Gastroesophageal sphincter (tissue), 4 donors: ENCODE data around the gene ROCK2. TPM values are rescaled to one million over a fixed set of nuclear protein-coding genes. Genes with fewer than 3 reads are reported as not detected.

ENCODE experiments used
- ATAC-seq: fragments of 150-250 bp; one replicate; pipeline ENCODE4 v1.9.1; 2016; ENCODE audit warnings: mild to moderate bottlenecking, moderate library complexity
- H3K27ac ChIP-seq, 4 donors: fragments of 200-600 bp; sonication (generic) in 3 of 4; 1 replicate in 3 of 4; 2 replicates in 1 of 4; pipeline ENCODE4 v1.5.1; 2016 to 2019
- H3K27me3 ChIP-seq: fragments of 200-600 bp; sonication (generic); one replicate; pipeline ENCODE4 v1.5.1; 2019
- H3K36me3 ChIP-seq, 2 donors: fragments of 200-600 bp; sonication (generic); one replicate each; pipeline ENCODE4 v1.5.1; 2019; ENCODE audit warnings: control low read depth in 1 of 2
- H3K4me1 ChIP-seq, 3 donors: fragments of 200-600 bp; sonication (generic); 1 replicate in 2 of 3; 2 replicates in 1 of 3; pipeline ENCODE4 v1.5.1; 2016 to 2019; ENCODE audit warnings: control low read depth in 2 of 3
- H3K4me3 ChIP-seq, 2 donors: fragments of 200-600 bp; sonication (generic); one replicate each; pipeline ENCODE4 v1.5.1; 2019; ENCODE audit warnings: mild to moderate bottlenecking in 1 of 2, moderate library complexity in 1 of 2
- H3K9me3 ChIP-seq, 3 donors: fragments of 200-600 bp; sonication (generic); one replicate each; pipeline ENCODE4 v1.5.1; 2017 to 2019; ENCODE audit warnings: control low read depth in 2 of 3
- EP300 ChIP-seq: sonication (generic); formaldehyde crosslinking; IDR thresholded peaks from one replicate; pipeline ENCODE4 v1.6.1; 2017; ENCODE audit warnings: antibody characterized with exemption, mild to moderate bottlenecking
- POLR2A ChIP-seq, 2 donors: fragments of 450-650 bp; IDR thresholded peaks; one replicate each; pipeline ENCODE4 v1.6.1; 2017; ENCODE audit warnings: antibody characterized with exemption in 2 of 2, mild to moderate bottlenecking in 2 of 2, moderate library complexity in 1 of 2
- POLR2AphosphoS5 ChIP-seq: sonication (generic); formaldehyde crosslinking; IDR thresholded peaks from one replicate; pipeline ENCODE4 v1.6.1; 2017; ENCODE audit warnings: antibody characterized with exemption
- WGBS, 2 donors: methylation state at CpG; one replicate each; pipeline ENCODE4 v1.1.5; 2018; ENCODE audit warnings: low coverage in 1 of 2; 5-methylcytosine and 5-hydroxymethylcytosine counted together
- total RNA-seq, 4 donors: library from RNA; depleted of rRNA; stranded (reverse); fragments of >200 nt; gene quantifications; one replicate each; pipeline ENCODE4 v1.1.0, GENCODE V29; 2016
- TF ChIP-seq, protein P1 (sequence below), 4 experiments: fragments of 200-600 bp in 2 of 4; fragments of 450-650 bp in 2 of 4; sonication (generic) in 1 of 4; IDR thresholded peaks; one replicate each; pipeline ENCODE4 v1.5.1; 2017 to 2019; ENCODE audit warnings: antibody characterized with exemption in 4 of 4, mild to moderate bottlenecking in 2 of 4, moderate library complexity in 2 of 4

ROCK2 gene
- total RNA-seq, 4 donors from 2014 or later, result 102 to 130 (median 113) TPM

DNA sequence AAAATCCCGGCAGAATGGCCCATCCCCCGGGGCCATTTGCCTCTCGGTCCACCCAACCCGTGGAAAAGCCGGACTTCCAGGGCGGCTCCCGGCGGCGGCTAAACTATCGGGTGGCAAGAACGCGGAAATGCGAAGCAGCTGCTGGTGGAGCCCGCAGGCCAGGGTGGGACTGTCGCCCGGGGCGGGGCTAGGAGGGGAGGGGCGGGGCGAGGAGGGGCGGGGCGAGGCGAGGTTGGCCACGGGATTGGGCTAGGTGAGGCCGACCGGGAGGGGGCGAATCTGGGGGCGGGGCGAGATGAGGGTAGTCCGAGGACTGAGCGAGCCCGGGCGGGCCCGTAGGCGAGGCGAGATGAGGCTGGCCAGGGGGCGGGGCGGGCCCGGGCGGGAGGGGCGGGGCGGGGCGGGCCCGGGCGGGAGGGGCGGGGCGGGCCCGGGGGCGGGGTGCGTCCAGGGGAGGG lies 189.5 kb downstream of the ROCK2 start:
- Histone ChIP-seq H3K4me3 (peak overlapping the region; percentile 43 to 85), H3K36me3 (peaks cover 0 to 5% of the 10 kb centered on the region in 2 donors), H3K27ac (peak overlapping the region; percentile 91 to 96 (median 93)), H3K9me3 (no peaks in the 10 kb centered on the region), H3K4me1 (peaks cover 0 to 31% (median 5%) of the 10 kb centered on the region in 3 donors), H3K27me3 (no peaks in the 10 kb centered on the region)
- WGBS, 2 donors, result no CpG with 5 or more reads among the region's 49 CpGs
- TF ChIP-seq, protein P1, sequence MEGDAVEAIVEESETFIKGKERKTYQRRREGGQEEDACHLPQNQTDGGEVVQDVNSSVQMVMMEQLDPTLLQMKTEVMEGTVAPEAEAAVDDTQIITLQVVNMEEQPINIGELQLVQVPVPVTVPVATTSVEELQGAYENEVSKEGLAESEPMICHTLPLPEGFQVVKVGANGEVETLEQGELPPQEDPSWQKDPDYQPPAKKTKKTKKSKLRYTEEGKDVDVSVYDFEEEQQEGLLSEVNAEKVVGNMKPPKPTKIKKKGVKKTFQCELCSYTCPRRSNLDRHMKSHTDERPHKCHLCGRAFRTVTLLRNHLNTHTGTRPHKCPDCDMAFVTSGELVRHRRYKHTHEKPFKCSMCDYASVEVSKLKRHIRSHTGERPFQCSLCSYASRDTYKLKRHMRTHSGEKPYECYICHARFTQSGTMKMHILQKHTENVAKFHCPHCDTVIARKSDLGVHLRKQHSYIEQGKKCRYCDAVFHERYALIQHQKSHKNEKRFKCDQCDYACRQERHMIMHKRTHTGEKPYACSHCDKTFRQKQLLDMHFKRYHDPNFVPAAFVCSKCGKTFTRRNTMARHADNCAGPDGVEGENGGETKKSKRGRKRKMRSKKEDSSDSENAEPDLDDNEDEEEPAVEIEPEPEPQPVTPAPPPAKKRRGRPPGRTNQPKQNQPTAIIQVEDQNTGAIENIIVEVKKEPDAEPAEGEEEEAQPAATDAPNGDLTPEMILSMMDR (IDR thresholded peaks at IDR 0.05), result no peak
- TF ChIP-seq POLR2AphosphoS5, result peak; percentile 77
- no peak for TF ChIP-seq EP300
- peak; percentile 41 to 66 for TF ChIP-seq POLR2A (IDR thresholded peaks at IDR 0.05)
- peak; percentile 93 for ATAC-seq

GRCh38 chr2:11154016-11154922 lies 190.2 kb downstream of the ROCK2 start:
- TF ChIP-seq EP300, result no peak
- TF ChIP-seq POLR2AphosphoS5, result no peak
- no peak for TF ChIP-seq POLR2A (IDR thresholded peaks at IDR 0.05)
- TF ChIP-seq, protein P1 (IDR thresholded peaks at IDR 0.05), result no peak
- H3K27me3 ChIP-seq, result no peaks in the 10 kb centered on the region
- no peaks in the 10 kb centered on the region for H3K9me3 ChIP-seq
- H3K4me1 ChIP-seq, result peaks cover 0 to 31% (median 5%) of the 10 kb centered on the region in 3 donors
- 81 to 97% methylated on average over 5 to 15 of the region's 35 CpGs for WGBS, 2 donors
- ATAC-seq, result peak; percentile 7
- no peaks in the 10 kb centered on the region for H3K36me3 ChIP-seq
- H3K4me3 ChIP-seq, result peak overlapping the region; percentile 43 to 59
- H3K27ac ChIP-seq, result peak overlapping the region; percentile 91 to 96 (median 93)

- H3K4me3 ChIP-seq, result no peak overlapping the region
- WGBS, 2 donors, result 80% methylated on average over 2 of the region's 6 CpGs; no CpG with 5 or more reads in 1 of the 2 donors
- peaks cover 0 to 29% (median 5%) of the 10 kb centered on the region in 3 donors for H3K4me1 ChIP-seq
- no peaks in the 10 kb centered on the region for H3K36me3 ChIP-seq
- no peak overlapping the region for H3K27ac ChIP-seq
- ATAC-seq, result no peak
- TF ChIP-seq EP300 (no peak), POLR2AphosphoS5 (no peak), POLR2A (IDR thresholded peaks at IDR 0.05) (no peak)
- TF ChIP-seq, protein P1 (IDR thresholded peaks at IDR 0.05), result no peak
- H3K27me3 ChIP-seq, result no peaks in the 10 kb centered on the region
- no peaks in the 10 kb centered on the region for H3K9me3 ChIP-seq
These were observed 191.8 kb downstream of the ROCK2 start for GRCh38 chr2:11152591-11152990.

DNA sequence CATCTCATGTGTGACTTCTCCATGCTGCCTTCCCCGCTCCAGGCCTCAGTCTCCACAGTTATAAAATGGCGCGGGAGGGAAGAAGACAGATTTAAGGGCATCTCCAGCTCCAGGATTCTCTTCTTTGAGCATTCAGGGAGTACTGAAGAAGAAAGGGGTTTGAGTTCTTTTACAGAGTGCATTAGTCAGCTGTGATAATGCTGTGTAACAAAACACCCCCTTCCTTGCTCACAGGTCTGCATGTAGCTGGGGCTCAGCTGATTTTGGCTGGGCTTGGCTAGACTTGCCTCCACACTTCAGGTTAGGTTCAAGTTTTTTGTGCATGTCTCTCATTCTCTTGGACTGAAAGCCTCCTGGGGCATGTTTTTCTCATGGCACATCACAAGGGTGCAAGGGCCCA lies 197.2 kb downstream of the ROCK2 start:
- Histone ChIP-seq H3K4me1 (no peaks in the 10 kb centered on the region), H3K27me3 (no peaks in the 10 kb centered on the region), H3K4me3 (no peak overlapping the region), H3K36me3 (no peaks in the 10 kb centered on the region), H3K27ac (no peak overlapping the region), H3K9me3 (peaks cover 0 to 4% (median 0%) of the 10 kb centered on the region in 3 donors)
- 71 to 100% methylated on average over 1 of the region's 3 CpGs for WGBS, 2 donors
- ATAC-seq, result no peak
- TF ChIP-seq, protein P1 (IDR thresholded peaks at IDR 0.05), result no peak
- no peak for TF ChIP-seq EP300
- no peak for TF ChIP-seq POLR2AphosphoS5
- no peak for TF ChIP-seq POLR2A (IDR thresholded peaks at IDR 0.05)
